C1 segment of cervical spinal cord (tissue), 14 donors: ENCODE results near the gene RXRA.
"Not testable (repeated sequence)": the region's sequence is repeated elsewhere in the genome, so short reads cannot be mapped to it uniquely, and the experiment has no call there.

Experiments used
- DNase-seq, 14 donors: peaks; one replicate each; lab custom pipeline; 2025; lab: John Stamatoyannopoulos, UW

RXRA gene

DNA sequence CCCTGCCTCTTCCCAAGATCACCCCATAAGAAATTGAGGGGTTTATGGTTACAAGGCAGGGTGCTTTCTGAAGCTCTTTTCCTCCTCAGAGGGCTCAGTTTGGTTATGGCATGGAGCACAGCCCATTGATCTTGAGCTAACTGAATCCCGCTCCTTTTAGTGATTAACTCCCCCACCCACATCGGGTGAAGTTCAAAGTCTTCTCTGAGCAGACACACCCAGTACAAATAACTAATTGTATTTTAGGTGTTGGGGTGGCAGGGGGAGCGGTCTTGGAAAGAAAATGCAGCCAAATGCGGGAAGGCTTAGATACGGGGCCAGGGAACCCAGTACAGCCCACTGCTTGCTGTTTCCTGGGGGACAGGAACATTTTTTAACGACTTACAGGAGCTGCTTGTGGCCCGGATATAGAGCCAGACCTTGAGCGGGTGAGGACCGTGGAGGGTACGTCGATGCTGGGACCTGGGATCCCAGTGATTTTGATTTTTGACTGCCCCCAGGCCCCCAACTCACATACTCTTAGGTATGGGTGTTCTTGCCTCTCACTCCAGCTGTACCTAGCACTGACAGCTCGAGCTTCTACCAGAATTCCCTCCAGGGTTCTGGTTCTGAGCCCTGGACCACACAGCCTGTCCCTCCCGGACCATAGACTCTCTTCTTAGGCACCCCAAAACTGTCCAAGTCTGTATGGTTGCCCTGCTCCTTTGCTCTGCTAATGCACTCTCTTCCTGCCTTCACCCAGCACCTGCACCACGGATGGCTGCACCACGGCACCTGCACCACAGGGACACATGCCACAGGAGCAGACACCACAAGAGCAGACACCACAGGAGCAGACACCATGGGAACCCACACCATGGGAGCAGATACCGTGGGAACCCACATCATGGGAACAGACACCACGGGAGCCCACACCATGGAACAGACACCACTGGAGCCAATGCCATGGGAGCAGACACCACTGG, 18.3 kb upstream of the RXRA start:
- DNase-seq: no peak

DNA sequence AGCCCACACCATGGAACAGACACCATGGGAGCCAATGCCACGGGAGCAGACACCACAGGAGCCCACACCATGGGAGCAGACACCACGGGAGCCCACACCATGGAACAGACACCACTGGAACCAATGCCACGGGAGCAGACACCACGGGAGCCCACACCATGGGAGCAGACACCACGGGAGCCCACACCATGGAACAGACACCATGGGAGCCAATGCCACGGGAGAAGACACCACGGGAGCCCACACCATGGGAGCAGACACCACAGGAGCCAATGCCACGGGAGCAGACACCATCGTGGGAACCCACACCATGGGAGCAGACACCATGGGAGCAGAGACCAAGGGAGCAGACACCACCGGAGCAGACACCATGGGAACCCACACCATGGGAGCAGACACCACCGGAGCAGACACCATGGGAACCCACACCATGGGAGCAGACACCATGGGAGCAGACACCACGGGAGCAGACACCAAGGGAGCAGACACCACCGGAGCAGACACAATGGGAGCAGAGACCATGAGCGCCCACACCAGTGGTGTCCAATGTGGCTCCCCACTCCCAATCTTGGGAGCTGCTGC, 17.5 kb upstream of the RXRA start:
- DNase-seq: not testable (repeated sequence)

DNA sequence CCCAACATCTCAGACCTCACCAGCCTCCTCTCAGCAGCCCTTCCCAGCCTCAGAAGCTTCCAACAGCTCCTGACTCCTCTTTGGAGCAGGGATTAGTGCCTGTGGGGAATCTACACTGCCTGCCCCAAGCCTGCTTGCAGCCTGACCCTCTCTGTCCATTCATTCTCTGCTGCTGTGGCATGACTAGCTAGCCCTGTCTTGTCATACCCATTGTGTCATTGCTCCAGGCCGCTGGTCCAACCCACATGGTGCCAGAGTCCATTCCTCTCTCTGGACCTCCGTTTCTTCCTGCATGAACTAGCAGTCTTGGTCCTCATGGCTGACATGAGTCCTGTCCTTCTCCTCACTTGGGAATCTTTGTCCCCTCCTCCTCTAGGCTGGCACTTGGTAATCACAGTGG, 12.8 kb upstream of the RXRA start:
- DNase-seq: no peak

DNA sequence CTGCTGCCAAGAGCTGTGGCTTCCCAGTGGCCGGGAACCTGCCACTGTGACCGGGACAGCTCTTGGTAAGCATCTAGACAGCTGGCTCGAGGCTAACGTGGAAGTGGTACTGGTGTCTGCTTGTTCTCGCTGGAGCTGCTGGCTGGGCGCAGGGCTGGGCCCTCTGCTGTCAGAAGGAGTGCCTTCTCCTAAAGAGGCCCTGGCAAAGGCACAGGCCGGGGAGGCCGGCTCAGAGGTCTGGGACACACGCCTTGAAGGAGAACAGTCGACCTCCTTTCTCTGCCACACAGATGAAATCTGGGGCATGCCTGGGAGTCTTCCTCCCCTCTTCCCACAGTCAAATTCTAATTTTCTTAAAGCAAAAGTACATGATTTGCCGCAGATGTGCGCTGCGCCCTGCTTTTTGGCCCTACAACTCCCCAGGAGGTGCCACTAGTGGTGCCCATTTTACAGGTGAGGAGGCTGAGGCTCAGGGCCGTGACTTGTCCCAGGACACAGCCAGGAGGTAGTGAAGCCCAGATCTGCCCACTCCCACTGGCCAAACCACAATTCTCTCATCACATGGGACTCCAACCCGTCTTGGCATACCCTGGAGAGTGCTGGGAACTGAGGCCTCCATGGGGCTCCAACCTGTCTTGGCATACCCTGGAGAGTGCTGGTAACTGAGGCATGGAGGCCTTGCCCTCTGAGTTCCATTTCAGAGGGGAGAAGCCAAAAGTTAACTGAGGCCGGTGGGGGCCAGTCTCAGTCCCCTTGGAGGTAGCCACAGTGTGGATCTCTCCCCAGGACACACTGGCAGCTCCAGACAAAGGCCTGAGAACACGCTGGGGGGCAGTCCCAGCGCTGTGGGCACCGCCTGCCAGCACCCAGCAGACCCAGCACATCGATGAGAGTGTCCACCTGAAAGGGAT, 12.0 kb upstream of the RXRA start:
- DNase-seq: peak in 1 of 14 donors; percentile 21

DNA sequence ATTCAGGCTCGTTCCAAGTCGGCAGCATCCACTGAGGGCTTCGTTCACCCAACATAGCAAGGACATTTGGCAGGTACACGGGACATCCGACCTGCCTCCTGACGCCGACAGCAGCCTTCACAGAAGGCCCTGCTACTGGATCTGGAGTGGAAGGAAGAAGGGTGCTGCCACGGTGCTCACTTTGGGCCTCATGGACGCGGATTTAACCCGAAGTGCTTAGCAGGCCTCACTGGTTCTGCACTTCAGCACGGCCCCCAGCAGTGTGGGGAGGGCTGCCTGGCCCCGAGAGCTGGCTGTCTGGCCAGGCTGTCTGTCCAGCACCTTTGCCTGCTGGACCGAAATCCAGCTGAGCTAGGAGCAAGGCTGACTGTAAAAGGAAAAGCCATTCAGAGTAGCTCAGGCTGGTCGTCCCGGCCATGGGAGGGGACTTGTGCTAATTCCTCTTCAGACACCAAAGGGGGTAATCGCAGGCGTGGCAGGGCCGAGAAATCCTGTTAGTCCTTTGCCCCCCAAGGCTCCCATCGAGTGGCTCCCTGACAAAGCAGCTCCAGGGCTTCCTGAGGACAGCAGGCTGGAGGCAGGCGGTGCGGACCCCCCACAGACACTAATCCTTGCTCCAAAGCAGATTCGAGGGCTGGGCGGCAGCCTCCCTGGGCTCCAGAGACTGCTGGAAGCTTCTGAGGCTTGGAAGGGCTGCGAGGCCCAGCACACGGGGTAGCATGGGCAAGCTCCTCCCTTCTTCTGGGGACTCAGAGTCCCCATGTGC, 11.1 kb upstream of the RXRA start:
- DNase-seq: no peak

DNA sequence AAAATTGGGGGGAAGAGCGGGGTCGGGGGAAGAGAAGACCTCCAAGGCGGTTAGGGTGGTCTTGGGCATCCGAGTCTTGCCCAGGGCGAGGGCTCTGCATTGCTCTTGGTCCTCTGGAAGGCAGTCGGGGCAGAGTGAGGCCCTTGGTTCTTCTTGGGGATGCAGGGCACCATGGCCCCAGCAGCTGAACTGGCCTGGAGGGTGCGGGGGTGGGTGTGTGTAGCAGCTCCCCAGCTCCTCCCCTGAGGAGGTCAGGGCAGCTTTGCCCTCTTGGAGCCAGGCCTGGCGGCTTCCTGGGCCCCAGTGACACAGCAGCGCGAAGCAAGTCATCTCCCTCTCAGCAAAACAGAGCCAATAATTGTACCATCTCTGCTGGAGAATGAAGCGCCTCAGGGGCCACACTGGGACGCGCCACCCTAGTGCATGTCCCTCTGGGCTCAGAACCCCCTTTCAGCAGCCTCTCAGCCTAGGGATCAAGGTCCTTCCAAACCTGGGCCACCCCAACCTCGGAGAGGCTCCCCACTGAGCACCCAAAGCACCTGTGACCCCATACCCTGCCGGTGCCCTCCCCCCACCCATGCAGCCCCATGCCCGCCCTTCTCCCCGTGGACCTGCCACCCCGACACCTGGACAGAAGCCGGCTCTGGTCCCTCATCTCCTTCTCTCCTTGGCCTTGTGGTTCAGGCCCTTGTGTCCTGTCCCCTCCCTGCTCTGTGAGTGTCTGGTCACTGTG, 10.4 kb upstream of the RXRA start:
- peak in 1 of 14 donors; percentile 31 for DNase-seq

DNA sequence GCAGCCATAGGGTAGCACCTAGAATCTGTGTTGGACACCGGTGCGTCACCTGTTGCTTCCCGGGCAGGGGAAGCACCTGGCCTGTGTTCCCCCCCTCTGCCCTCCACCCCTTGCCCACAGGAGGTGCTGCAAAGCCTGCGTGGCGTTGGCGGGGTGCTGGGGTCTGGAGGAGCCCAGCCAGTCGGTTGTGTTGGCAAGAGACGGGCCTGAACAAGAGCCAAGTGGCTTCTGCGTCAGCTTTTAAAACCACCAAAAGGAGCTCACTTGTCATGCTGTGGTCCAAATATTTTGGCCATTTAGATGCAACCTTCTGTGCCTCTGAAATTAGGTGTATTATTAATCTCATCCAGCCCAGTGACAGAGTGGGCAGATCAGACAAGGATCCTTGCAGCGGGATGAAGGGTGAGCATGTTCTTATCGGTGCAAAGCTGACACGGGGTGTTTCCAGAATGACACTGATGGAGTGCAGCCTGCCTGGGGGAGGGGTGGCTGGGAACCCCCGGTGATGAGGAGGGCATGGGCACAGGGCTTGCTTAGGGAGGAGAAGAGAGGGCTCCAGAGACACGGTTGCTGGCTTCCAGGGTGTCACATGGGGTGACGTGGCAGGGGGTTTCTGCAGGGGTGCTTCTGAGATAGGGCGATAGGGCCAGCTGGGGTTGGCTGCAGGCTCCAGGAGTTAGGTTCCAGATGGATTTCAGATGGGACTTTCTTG, 9.7 kb upstream of the RXRA start:
- DNase-seq: peak in 2 of 14 donors; percentile 18 to 37

DNA sequence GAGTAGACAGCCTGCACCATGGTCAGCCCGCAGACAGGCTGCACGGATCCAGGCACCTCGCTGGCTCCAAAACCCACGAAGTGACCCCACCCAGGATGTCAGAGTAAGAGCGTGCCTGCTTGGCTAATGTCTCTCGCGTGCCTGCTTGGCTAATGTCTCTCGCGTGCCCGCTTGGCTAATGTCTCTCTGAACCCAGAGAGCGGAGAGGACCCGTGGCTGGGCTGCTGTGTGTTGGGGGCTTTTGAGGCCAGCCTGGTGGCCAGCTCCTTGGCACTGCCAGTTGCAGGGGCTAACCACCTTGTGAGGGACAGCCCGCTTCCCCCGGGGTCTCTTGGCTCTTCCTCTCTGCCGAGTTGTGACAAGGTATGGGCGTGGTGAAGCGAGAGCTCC, 8.9 kb upstream of the RXRA start:
- no peak for DNase-seq

DNA sequence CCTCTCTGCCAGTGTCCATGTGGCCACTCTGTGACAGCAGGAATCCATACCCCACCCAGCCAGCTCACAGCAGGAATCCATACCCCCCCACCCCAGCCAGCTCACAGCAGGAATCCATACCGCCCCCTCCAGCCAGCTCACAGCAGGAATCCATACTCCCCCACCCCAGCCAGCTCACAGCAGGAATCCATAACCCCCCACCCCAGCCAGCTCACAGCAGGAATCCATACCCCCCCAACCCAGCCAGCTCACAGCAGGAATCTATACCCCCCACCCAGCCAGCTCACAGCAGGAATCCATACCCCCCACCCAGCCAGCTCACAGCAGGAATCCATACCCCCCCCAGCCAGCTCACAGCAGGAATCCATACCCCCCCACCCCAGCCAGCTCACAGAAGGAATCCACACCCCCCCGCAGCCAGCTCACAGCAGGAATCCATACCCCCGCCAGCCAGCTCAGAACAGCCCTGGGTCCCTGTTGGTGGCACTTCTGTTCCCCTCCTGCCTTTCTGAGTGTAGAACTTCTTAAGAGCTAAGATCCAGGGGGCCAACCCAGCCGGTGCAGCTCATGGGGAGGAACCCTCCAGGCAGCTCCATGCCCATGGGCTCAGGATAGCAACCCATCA, 8.4 kb upstream of the RXRA start:
- no peak for DNase-seq

DNA sequence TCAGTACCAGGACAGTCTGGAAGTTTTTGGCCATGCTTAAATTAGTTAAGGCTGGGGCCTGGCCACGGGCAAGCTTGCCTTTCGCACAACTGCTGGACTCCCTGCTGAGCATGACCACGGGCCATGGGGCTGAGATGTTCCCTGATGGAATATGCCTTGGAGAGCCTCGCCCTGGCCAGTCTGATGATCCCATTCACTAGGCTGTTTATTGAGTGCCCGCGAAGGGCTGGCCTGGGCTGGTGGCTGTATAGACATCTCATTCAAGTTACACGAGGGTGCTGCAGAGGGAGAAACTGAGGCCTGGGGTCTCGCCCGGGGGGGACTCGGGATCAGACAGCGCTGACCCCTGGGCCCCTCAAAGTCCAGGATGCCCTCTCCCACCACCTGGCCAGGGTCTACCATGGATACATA, 7.8 kb upstream of the RXRA start:
- DNase-seq: no peak

DNA sequence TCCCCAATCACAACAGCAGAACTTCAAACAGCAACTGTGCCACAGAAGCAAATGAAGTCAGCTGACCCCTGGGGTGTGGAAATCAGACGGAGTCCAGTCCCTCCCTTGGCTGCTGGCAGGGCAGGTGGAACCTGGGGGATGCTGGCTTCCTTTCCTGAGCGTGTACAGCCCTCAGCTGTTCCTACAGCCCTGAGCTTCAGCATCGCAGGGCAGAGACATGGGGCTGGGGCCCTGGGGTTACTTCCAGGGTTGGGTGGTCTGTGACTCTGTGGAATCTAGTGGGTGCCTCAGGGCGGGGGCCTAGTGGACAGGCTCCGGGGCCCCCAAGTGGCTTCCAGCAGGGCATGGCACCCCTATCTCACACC, 7.3 kb upstream of the RXRA start:
- DNase-seq: no peak

DNA sequence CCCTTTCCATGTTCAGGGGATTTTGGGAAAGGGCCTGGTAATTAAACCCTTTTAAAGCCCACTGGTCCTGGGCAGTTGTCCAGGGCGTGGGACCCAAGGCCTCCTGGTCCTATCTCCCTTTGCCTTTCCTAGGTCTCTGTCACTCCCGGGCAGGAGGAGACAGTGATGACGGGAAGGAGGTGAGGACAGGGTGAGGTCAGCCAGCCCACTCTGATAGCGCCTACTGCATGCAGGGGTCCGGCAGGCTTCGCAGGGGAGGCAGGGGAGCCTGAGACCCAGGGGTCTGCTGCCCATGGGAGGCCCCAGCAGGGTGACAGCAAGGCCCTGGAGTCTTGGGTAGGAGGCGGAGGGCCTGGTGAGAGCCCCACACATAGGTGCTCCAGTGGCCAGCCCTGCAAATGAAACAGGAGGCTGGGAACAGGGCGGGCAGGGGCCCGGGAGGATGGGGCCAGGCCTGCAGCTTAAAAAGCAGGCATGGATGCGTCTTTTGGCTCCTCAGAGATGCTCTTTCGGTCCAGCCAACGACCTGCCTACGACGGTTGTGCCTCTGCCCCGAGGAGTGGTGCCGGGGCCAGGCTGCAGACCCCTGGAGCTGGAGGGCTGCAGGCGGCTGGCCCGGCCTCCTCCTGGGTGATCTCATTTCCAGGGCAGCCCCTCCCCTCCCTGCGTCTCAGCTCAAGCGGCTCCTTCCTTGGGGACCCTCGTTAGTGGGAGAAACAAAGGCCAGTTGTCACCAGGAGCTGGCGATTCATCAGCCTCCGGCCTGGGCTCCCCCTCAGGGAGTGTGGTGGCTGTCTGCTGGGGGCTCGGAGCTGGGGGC, 6.7 kb upstream of the RXRA start:
- DNase-seq: no peak

DNA sequence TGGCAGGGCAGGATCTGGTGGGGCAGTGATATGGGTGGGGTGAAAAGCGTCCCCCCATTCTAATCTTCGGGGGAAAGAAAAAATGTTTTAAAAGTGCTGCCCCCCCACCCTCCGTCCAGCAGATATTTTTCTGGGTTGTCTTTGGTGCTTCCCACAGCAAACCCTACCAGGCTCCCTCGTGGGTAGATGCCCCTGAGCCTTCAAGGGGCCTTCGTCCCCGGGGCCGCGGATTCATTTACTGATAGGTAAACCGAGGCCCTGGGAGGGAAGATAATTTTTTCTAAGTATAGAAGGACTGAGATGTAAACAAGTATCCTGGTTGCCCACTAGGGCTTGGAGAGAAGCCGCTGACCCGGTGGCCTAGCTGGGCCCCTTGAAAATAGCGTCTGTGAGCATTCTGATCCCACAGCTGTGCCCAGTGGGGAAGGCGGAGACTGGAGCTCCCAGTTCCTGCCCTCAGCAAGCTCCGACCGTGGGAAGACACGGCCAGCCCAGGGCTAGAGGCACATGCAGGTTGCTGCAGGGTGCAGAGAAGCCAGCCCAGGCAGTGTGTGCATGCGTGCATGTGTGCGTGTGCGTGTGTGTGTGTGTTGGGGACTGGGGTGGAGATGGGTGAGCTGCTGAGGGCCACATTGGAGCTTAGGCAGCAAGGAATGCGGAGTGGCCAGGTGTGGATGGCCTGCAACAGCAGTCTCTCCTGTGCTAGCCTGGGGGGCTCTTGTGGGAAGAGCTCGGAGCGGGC, 6.0 kb upstream of the RXRA start:
- no peak for DNase-seq

DNA sequence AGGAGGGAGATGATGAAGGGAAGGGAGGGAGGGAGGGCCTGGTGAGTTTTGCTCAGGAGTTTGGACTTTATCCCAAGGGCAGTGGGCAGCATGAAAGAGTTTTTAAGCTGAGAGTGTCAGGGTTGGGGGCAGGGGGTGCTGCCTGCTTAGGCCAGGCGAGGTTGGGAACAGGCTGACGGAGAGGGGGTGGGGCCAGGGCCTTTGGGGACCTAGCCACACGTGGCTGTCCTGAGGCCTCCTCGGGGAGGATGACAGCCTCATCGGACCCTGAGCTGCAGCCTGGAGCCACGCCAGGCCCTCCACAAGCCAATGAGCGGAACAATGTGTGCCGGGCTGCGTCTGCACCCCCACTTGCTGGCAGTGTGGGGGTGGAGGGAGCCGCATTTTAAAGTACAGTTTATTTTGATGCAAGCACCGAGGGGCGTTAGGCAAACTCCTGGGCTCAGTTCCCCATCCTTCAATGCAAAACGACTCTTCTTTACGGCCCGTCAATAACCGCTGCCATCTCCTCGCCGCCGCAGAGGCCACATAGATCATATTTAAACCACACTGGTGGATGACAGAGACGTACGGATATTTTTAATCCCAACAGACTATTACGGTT, 5.3 kb upstream of the RXRA start:
- no peak for DNase-seq

DNA sequence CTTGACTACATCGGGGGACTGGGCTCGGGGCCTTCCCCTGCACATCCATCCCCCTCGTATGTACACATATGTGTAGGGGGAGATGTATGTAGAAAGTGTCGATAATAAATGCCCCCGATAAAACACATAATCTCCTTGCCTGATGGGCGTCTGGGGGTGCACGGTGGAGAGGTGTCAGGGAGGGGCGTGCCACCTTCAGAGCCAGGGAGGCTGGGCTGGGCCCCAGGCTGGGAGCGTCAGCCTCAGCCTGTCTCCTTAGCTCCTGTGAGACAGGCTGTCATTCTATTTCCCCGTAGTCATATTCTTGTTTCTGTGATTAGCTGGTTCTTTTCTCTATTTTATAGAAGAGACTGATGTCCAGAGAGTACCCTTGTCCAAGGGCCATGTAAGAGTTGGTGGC, 4.7 kb upstream of the RXRA start:
- DNase-seq: no peak

DNA sequence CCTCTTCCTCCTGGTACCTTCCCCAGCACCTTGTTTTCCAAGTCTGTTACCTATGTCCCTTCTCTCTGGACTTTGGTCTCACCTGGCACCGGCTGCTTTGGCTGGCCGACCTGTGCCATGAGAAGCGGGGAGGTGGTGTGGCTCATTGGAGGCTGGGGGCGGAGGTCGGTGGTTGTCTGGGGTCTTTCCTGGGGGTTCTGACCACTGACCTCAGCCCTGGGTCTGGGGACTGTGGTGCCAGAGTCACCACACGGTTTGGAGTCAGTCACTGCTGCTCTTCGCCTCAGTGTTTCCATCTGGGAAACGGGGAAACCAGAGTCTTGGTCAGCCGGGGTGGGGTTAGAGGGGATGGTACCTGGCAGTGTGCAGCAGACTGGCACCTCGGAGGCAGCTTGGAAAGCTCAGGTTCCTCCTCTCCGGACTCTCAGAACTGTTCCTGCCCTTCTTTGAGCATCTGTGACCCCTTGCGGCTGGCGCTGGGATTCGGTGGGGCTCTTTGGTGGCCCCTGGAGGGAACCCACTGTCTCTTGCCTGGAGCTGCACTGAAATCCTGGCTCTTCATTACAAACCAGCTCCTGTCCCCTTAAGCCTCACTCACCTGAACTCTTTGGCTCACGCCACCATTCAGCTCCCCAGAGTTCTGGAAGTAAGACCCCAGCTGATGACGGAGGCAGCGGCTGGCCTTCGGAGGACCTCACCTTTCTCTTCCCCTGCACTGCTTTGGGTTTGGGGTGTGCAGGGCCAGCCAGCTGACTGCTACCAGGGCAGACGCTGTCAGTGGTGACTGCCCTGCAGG, 4.1 kb upstream of the RXRA start:
- DNase-seq: no peak

DNA sequence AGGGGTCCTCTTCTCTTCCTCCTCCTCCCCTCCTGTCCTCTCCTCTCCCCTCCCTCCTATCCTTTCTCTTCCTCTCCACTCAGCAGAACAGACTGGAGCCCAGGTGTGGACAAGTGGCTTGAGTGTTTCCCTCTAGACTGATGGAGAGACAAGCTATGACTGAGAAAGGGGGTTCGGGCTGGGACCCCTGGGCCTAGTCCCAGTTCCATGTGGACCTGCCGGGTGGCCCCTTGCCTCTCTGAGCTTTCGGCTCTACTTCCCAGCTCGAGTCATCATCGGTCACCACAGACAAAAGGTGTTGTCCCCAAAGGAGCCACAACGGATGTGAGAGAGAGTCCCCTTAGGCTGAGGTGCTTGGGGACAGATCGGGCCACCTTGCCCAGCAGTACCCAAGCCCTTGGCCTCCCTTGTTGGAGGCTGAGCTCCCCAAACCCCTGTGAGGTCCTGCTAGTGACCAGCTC, 3.4 kb upstream of the RXRA start:
- DNase-seq: no peak
